Ishikawa (cell line): Measurements from ENCODE around the gene NHSL2.

ENCODE experiments used
- CEBPB ChIP-seq: IDR thresholded peaks from 2 replicates; pipeline ENCODE4 v1.6.1; 2012
- CREB1 ChIP-seq: IDR thresholded peaks from 2 replicates; pipeline ENCODE4 v1.6.1; 2012; ENCODE audit warnings: low read depth
- EGR1 ChIP-seq: IDR thresholded peaks from 2 replicates; pipeline ENCODE4 v1.6.1; 2012
- EP300 ChIP-seq: IDR thresholded peaks from 2 replicates; pipeline ENCODE4 v1.6.1; 2012; ENCODE audit warnings: borderline replicate concordance
- FOXM1 ChIP-seq: IDR thresholded peaks from 2 replicates; pipeline ENCODE4 v1.6.1; 2012; ENCODE audit warnings: low read depth, borderline replicate concordance
- MAX ChIP-seq: IDR thresholded peaks from 2 replicates; pipeline ENCODE4 v1.6.1; 2012
- NFIC ChIP-seq: IDR thresholded peaks from 2 replicates; pipeline ENCODE4 v1.6.1; 2012
- RAD21 ChIP-seq: IDR thresholded peaks from 2 replicates; pipeline ENCODE4 v1.6.1; 2012; ENCODE audit warnings: low read depth
- REST ChIP-seq: IDR thresholded peaks from 2 replicates; pipeline ENCODE4 v1.6.1; 2012; ENCODE audit warnings: low read depth, mild to moderate bottlenecking
- TAF1 ChIP-seq: IDR thresholded peaks from 2 replicates; pipeline ENCODE4 v1.6.1; 2012; ENCODE audit warnings: low read depth, mild to moderate bottlenecking
- TCF12 ChIP-seq: IDR thresholded peaks from 2 replicates; pipeline ENCODE4 v1.6.1; 2012; ENCODE audit warnings: low read depth
- TEAD4 ChIP-seq: IDR thresholded peaks from 2 replicates; pipeline ENCODE4 v1.6.1; 2012
- USF1 ChIP-seq: IDR thresholded peaks from 2 replicates; pipeline ENCODE4 v1.6.1; 2012
- YY1 ChIP-seq: IDR thresholded peaks from 2 replicates; pipeline ENCODE4 v1.6.1; 2012; ENCODE audit warnings: low read depth
- ZBTB7A ChIP-seq: IDR thresholded peaks from 2 replicates; pipeline ENCODE4 v1.6.1; 2012; ENCODE audit warnings: low read depth

The NHSL2 gene

GRCh38 chrX:72139538-72139937, 228.9 kb downstream of the NHSL2 start:
- no peak for TF ChIP-seq CREB1
- TF ChIP-seq RAD21, result no peak
- TF ChIP-seq REST, result no peak
- no peak for TF ChIP-seq ZBTB7A
- TF ChIP-seq YY1, result no peak
- TF ChIP-seq TCF12, result no peak
- TF ChIP-seq MAX, result no peak
- no peak for TF ChIP-seq FOXM1
- no peak for TF ChIP-seq TEAD4
- no peak for TF ChIP-seq EGR1
- TF ChIP-seq USF1, result no peak
- no peak for TF ChIP-seq EP300
- TF ChIP-seq NFIC, result no peak
- TF ChIP-seq TAF1, result no peak
- no peak for TF ChIP-seq CEBPB

GRCh38 chrX:72141372-72142004, 230.8 kb downstream of the NHSL2 start:
- TF ChIP-seq REST, result no peak

- no peak for TF ChIP-seq TCF12
- TF ChIP-seq CREB1, result no peak
- no peak for TF ChIP-seq NFIC
- no peak for TF ChIP-seq REST
- no peak for TF ChIP-seq CEBPB
- TF ChIP-seq RAD21, result no peak
- no peak for TF ChIP-seq USF1
- no peak for TF ChIP-seq MAX
- no peak for TF ChIP-seq EP300
- no peak for TF ChIP-seq EGR1
Observed at GRCh38 chrX:72142094-72142793, 231.6 kb downstream of the NHSL2 start.

- TF ChIP-seq USF1 (no peak), EP300 (no peak), TEAD4 (no peak), CEBPB (no peak), CREB1 (no peak), RAD21 (no peak), TCF12 (no peak), MAX (no peak), TAF1 (no peak), NFIC (no peak), ZBTB7A (no peak), EGR1 (no peak), FOXM1 (no peak), YY1 (no peak), REST (no peak)
Observed at GRCh38 chrX:72142794-72143608, 232.4 kb downstream of the NHSL2 start.
